K562 (cell line): ENCODE results near the gene VWA7. TPM values are rescaled to one million over a fixed set of nuclear protein-coding genes. Genes with fewer than 3 reads are reported as not detected.
A peak's percentile ranks its signal among the peaks of the same experiment; 100 is the strongest.

Experiments
- CCNT2 ChIP-seq: IDR thresholded peaks from 2 replicates; pipeline ENCODE4 v1.6.1; 2011; ENCODE audit warnings: borderline replicate concordance, low read depth, mild to moderate bottlenecking, moderate library complexity, mixed read lengths, low read length; ENCODE audit not compliant: insufficient read length; ENCODE audit errors: extremely low read depth
- CHD4 ChIP-seq: fragments of 200-600 bp; sonication (generic); IDR thresholded peaks from 3 replicates; pipeline ENCODE4 v1.6.1; 2012; ENCODE audit warnings: low read depth, mild to moderate bottlenecking, mixed read lengths, low read length, inconsistent platforms; ENCODE audit not compliant: insufficient read depth, insufficient replicate concordance, poor library complexity, severe bottlenecking
- MAFF ChIP-seq: IDR thresholded peaks from 2 replicates; pipeline ENCODE4 v1.6.1; 2012; ENCODE audit warnings: low read length, improper control_type of control experiment
- MAFG ChIP-seq: fragments of 450-650 bp; conservative IDR thresholded peaks from 2 replicates; pipeline ENCODE4 v1.6.1; 2016; ENCODE audit warnings: missing genetic modification characterization, missing compliant biosample characterization
- MTF1 ChIP-seq: fragments of 250-450 bp; sonication (Bioruptor Pico); IDR thresholded peaks from 2 replicates; pipeline ENCODE4 v1.9.0; 2021; ENCODE audit warnings: moderate library complexity, mild to moderate bottlenecking, inconsistent platforms, borderline replicate concordance
- NCOA2 ChIP-seq, 2 experiments: fragments of 450-650 bp; IDR thresholded peaks; 2 replicates each; pipeline ENCODE4 v1.6.1; 2018; ENCODE audit warnings: mild to moderate bottlenecking in 2 of 2, moderate library complexity in 1 of 2; ENCODE audit not compliant: partially characterized antibody in 2 of 2
- POLR2AphosphoS2 ChIP-seq: IDR thresholded peaks from 2 replicates; pipeline ENCODE4 v1.6.1; 2012; ENCODE audit warnings: low read length, improper control_type of control experiment
- POLR2AphosphoS5 ChIP-seq: IDR thresholded peaks from 2 replicates; pipeline ENCODE4 v1.6.1; 2011; ENCODE audit warnings: mild to moderate bottlenecking, low read depth, low read length, moderate library complexity; ENCODE audit not compliant: control insufficient read depth, insufficient read depth
- RAD51 ChIP-seq: fragments of 450-650 bp; IDR thresholded peaks from 2 replicates; pipeline ENCODE4 v1.7.1; 2016; ENCODE audit warnings: low read depth, mild to moderate bottlenecking, borderline replicate concordance
- SP2 ChIP-seq: IDR thresholded peaks from 2 replicates; pipeline ENCODE4 v1.6.1; 2011; ENCODE audit warnings: mild to moderate bottlenecking, low read depth, low read length, moderate library complexity; ENCODE audit not compliant: poor library complexity, severe bottlenecking; ENCODE audit errors: extremely low read depth
- TAF7 ChIP-seq: fragments of 450-650 bp; IDR thresholded peaks from 2 replicates; pipeline ENCODE4 v1.6.1; 2016; ENCODE audit warnings: missing genetic modification characterization, missing compliant biosample characterization
- U2AF2 ChIP-seq: fragments of 200-400 bp; formaldehyde crosslinking; optimal IDR thresholded peaks from 2 replicates; pipeline ENCODE3; 2017; ENCODE audit warnings: low read depth, mild to moderate bottlenecking, low read length
- polyA plus RNA-seq, 8 experiments: library from polyadenylated mRNA; depleted of rRNA in 4 of 8; stranded (reverse) in 5 of 8; unstranded in 3 of 8; fragments of >200 nt; fragmentation: Nextera tagmentation in 2 of 8; fragmentation: Illumina TruSeq in 1 of 8; extraction: Ambion mirVana in 2 of 8; extraction: Trizol in 1 of 8; gene quantifications; 2 replicates each; pipeline versions ENCODE4 v1.2.1 to v1.2.3, GENCODE V29; 2011 to 2014; ENCODE audit warnings: inconsistent platforms in 1 of 8, missing spikeins in 1 of 8
- total RNA-seq, 7 experiments: library from RNA; depleted of rRNA in 6 of 7; stranded (reverse); fragments of >200 nt in 6 of 7; fragmentation: Illumina TruSeq in 2 of 7; extraction: Trizol in 2 of 7; gene quantifications; 2 replicates each; pipeline versions ENCODE4 v1.2.1 to v1.2.3, GENCODE V29; 2011 to 2021; ENCODE audit warnings: low replicate concordance in 1 of 7
- TF ChIP-seq, protein P1 (sequence below): fragments of 450-650 bp; IDR thresholded peaks from 2 replicates; pipeline ENCODE4 v1.6.1; 2014; ENCODE audit warnings: low read depth, mild to moderate bottlenecking, moderate library complexity, borderline replicate concordance
- TF ChIP-seq, protein P2 (sequence below), 3 experiments: fragments of 200-800 bp in 1 of 3; sonication (Bioruptor generic) in 1 of 3; sonication (generic) in 1 of 3; formaldehyde crosslinking in 1 of 3; IDR thresholded peaks; 2 replicates each; pipeline versions ENCODE4 v1.6.1 to v1.8.0; 2016 to 2022; ENCODE audit warnings: mild to moderate bottlenecking in 2 of 3, missing compliant biosample characterization in 2 of 3, missing genetic modification characterization in 2 of 3, missing genetic modification reagents in 1 of 3
- TF ChIP-seq, protein P3 (sequence below): fragments of 250-450 bp; sonication (Bioruptor Pico); IDR thresholded peaks from 2 replicates; pipeline ENCODE4 v1.5.0; 2021
- TF ChIP-seq, protein P4 (sequence below): sonication (generic); formaldehyde crosslinking; IDR thresholded peaks from 2 replicates; pipeline ENCODE4 v1.8.1; 2022; ENCODE audit warnings: missing genetic modification reagents
- TF ChIP-seq, protein P5 (sequence below): sonication (generic); formaldehyde crosslinking; IDR thresholded peaks from 2 replicates; pipeline ENCODE4 v1.8.0; 2022; ENCODE audit warnings: mild to moderate bottlenecking, low read depth, missing genetic modification reagents
- TF ChIP-seq, protein P6 (sequence below), 2 experiments: IDR thresholded peaks; 2 replicates each; pipeline ENCODE4 v1.6.1; 2011; ENCODE audit warnings: borderline replicate concordance in 1 of 2, control low read depth in 1 of 2, low read depth in 1 of 2, low read length in 1 of 2, mild to moderate bottlenecking in 1 of 2, mixed read lengths in 1 of 2, moderate library complexity in 1 of 2; ENCODE audit not compliant: insufficient read depth in 1 of 2, insufficient read length in 1 of 2, poor library complexity in 1 of 2, severe bottlenecking in 1 of 2; ENCODE audit errors: extremely low read depth in 1 of 2

Gene VWA7
- total and polyA plus RNA-seq, 9 of the 15 experiments (the other 6 are each of a cell fraction or from before 2014, with no cell fraction given): 0.18 to 2.9 (median 0.95) TPM

DNA sequence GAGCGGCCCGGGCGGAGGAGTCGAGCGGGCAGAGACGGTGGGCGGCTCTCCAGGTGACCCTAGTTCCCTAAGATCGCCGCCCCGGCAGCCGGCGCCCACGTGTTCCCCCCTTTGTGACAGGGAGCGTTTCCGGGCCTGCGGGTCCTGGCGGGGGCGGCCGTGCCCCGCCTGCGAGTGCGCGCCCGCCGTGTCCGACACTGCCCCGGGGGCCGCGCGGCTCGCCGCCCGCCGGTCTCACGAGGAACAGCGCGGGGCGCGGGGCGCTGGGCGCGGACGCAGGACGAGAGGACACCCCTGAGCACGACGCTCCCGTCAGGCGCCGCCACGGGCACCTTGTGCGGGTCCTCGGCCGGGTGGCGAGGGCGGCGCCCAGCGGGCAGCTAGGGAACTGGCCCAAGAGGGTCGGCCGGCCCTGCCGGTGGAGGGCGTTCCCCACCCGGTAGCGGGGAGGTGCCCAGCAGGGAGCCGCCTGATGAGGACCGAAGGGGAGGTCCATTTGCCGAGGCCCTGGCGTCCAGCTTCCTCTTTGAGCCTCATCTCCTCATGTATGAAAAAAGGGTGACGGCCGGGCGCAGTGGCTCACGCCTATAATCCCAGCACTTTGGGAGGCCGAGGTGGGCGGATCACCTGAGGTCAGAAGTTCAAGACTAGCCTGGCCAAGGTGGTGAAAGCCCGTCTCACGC, 18.6 kb upstream of the VWA7 start, which contains the start of gene VARS1 (continued):
- peak; percentile 45; the same call in 1 of the 2 replicates for TF ChIP-seq POLR2AphosphoS5
- TF ChIP-seq POLR2AphosphoS2: peak; percentile 83; the same call in 1 of the 2 replicates
- TF ChIP-seq, protein P1, sequence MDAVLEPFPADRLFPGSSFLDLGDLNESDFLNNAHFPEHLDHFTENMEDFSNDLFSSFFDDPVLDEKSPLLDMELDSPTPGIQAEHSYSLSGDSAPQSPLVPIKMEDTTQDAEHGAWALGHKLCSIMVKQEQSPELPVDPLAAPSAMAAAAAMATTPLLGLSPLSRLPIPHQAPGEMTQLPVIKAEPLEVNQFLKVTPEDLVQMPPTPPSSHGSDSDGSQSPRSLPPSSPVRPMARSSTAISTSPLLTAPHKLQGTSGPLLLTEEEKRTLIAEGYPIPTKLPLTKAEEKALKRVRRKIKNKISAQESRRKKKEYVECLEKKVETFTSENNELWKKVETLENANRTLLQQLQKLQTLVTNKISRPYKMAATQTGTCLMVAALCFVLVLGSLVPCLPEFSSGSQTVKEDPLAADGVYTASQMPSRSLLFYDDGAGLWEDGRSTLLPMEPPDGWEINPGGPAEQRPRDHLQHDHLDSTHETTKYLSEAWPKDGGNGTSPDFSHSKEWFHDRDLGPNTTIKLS: peak; percentile 94
- TF ChIP-seq U2AF2: no peak
- TF ChIP-seq SP2: no peak
- peak in 1 of 2 experiments; percentile 96 for TF ChIP-seq NCOA2 (IDR thresholded peaks at IDR 0.05; ENCODE audit: partially characterized antibody in 2 of 2)
- TF ChIP-seq, protein P2, sequence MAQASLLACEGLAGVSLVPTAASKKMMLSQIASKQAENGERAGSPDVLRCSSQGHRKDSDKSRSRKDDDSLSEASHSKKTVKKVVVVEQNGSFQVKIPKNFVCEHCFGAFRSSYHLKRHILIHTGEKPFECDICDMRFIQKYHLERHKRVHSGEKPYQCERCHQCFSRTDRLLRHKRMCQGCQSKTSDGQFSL (CRISPR knock-in tag; IDR thresholded peaks at IDR 0.05): no peak; the same call in 1 of the 2 replicates
- TF ChIP-seq, protein P2 (tag; IDR thresholded peaks at IDR 0.05): no peak
- TF ChIP-seq CCNT2: peak; percentile 98
- TF ChIP-seq, protein P3, sequence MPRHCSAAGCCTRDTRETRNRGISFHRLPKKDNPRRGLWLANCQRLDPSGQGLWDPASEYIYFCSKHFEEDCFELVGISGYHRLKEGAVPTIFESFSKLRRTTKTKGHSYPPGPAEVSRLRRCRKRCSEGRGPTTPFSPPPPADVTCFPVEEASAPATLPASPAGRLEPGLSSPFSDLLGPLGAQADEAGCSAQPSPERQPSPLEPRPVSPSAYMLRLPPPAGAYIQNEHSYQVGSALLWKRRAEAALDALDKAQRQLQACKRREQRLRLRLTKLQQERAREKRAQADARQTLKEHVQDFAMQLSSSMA (CRISPR knock-in tag): peak; percentile 95
- peak; percentile 25; the same call in 1 of the 2 replicates for TF ChIP-seq RAD51
- TF ChIP-seq, protein P4, sequence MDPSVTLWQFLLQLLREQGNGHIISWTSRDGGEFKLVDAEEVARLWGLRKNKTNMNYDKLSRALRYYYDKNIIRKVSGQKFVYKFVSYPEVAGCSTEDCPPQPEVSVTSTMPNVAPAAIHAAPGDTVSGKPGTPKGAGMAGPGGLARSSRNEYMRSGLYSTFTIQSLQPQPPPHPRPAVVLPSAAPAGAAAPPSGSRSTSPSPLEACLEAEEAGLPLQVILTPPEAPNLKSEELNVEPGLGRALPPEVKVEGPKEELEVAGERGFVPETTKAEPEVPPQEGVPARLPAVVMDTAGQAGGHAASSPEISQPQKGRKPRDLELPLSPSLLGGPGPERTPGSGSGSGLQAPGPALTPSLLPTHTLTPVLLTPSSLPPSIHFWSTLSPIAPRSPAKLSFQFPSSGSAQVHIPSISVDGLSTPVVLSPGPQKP (CRISPR knock-in tag): 0 out of 2 replicates have a peak, but pooled peaks have one; percentile 79
- TF ChIP-seq MTF1: no peak
- TF ChIP-seq TAF7 (tag): peak; percentile 78
- no peak for TF ChIP-seq MAFF
- TF ChIP-seq MAFG (tag): no peak
- TF ChIP-seq CHD4: no peak
- TF ChIP-seq, protein P5, sequence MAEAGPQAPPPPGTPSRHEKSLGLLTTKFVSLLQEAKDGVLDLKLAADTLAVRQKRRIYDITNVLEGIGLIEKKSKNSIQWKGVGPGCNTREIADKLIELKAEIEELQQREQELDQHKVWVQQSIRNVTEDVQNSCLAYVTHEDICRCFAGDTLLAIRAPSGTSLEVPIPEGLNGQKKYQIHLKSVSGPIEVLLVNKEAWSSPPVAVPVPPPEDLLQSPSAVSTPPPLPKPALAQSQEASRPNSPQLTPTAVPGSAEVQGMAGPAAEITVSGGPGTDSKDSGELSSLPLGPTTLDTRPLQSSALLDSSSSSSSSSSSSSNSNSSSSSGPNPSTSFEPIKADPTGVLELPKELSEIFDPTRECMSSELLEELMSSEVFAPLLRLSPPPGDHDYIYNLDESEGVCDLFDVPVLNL (CRISPR knock-in tag): no peak
- TF ChIP-seq, protein P6, sequence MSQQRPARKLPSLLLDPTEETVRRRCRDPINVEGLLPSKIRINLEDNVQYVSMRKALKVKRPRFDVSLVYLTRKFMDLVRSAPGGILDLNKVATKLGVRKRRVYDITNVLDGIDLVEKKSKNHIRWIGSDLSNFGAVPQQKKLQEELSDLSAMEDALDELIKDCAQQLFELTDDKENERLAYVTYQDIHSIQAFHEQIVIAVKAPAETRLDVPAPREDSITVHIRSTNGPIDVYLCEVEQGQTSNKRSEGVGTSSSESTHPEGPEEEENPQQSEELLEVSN (IDR thresholded peaks at IDR 0.05; ENCODE audit: borderline replicate concordance in 1 of 2, extremely low read depth in 1 of 2, insufficient read depth in 1 of 2, insufficient read length in 1 of 2, low read depth in 1 of 2, low read length in 1 of 2, poor library complexity in 1 of 2, severe bottlenecking in 1 of 2): peak; percentile 70 to 92
